Right lobe of liver (tissue), 4 donors: ENCODE measurements around the gene PDZD4.

Source experiments
- CTCF ChIP-seq, 4 donors: fragments of 200-600 bp in 3 of 4; fragments of 450-650 bp in 1 of 4; IDR thresholded peaks; one replicate each; pipeline versions ENCODE4 v1.5.1 to v1.8.0; 2016 to 2022; ENCODE audit warnings: antibody characterized with exemption in 4 of 4, mild to moderate bottlenecking in 2 of 4
- POLR2A ChIP-seq: fragments of 450-650 bp; IDR thresholded peaks from one replicate; pipeline ENCODE4 v1.6.1; 2017; ENCODE audit warnings: antibody characterized with exemption, mild to moderate bottlenecking
- donor health status: DM: no; HTN: no; CAD: no.
- donor health status: DM: no; HTN: no; CAD: no.
- donor health status: DM: no; HTN: yes; CAD: no.

GRCh38 chrX:153871451-153871850, 41.1 kb upstream of the PDZD4 start:
- TF ChIP-seq CTCF (IDR thresholded peaks at IDR 0.05) (no peak), POLR2A (no peak)
